RKO (cell line): Measurements from ENCODE around the gene PIAS1.
"Not testable (repeated sequence)": the region's sequence is repeated elsewhere in the genome, so short reads cannot be mapped to it uniquely, and the experiment has no call there.

Experiments used
- DNase-seq: peaks from one replicate; pipeline ENCODE4 v3.0.0-alpha.2; 2016; ENCODE audit warnings: low spot score

PIAS1 gene

DNA sequence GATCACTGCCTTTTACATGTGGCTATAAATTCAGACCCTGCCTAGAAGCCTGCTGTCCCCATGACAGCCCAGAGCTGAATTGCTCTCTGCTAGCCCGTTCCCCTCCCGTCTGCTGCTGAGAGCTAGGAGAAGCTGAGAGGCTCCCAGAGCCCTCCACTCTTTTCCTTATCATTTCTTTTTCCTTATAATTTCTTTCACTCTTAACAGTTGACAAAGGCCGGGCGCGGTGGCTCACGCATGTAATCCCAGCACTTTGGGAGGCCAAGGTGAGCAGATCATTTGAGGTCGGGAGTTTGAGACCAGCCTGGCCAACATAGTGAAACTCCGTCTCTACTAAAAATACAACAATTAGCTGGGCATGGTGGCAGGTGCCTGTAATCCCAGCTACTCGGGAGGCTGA is 180.4 kb downstream of the PIAS1 start:
- DNase-seq: not testable (repeated sequence)

DNA sequence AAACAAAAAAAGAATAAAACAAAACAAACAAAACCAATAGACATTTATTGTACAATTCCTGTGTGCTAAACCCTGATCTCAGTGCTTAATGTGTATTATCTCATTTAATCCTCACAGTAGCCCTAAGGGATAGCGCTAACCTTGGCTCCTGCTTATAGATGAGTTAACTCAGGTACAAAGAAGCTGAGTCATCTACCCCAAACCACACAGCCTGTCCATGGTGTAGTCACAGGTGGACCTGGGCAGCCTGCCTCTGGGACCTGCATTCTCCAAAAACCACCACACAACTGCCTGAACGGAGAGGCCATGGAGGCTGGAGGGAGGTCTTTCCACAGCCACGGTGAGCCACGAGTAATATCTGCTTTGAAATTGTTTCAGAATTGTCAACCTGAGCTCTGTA is 180.9 kb downstream of the PIAS1 start:
- DNase-seq: no peak

DNA sequence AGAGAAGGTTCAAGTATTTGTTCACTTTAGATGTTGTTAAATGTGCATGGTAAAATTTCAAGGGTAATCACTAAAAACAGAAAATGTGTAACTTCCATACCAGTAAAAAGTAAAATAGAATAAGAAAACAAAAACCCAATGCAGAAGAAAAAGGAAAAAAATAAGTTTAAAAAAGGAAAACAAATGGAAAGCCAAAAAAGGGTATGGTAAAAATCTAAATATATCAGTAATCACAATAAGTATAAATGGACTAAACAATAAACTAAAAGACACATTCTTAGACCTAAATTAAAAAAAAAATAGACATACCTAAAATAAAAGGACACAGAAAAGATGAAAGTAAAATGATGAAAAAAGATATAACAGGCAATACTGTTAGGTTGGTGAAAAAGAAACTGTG is 184.9 kb downstream of the PIAS1 start:
- DNase-seq: no peak

DNA sequence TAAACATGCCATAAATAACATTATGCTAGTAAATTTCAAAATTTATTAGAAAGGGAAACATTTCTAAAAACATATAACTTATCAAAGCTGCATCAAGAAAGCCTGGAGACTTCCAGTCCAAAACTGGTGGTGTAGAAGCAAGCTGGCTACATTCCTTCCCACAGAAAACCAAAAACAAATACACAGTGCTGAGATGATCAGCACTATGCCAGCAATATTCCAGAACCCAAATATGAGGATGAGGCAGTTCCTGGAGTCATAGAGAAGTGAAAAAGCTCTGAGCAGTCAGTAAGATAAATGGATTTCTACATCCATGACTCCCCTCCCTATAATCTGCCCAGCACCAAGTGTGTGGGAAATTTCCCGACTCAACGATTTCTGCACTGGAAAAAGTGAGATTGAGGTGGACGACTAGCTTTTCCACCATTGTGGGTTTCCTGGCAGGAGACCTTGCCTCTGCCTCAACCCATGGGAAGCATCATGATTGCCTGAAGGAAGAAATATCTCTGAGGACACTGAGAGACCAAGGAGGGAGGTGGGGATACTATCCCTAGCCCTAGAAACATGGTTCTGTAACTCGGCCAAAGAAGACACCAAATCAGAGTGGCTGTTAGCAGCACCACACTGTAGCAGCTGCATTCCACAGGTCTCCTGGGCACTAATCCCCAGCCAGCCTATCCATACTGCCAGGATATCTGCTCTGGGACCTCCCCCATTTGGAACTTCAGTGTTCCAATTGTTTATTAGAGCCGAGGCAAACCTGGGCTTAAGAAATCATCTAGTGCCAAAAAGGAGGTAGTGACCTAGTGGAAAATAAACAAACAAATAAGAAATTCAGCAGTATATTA is 187.2 kb downstream of the PIAS1 start:
- no peak for DNase-seq
